Skeletal muscle satellite cell (primary cell): ENCODE data around the gene CBLIF. TPM values are rescaled to one million over a fixed set of nuclear protein-coding genes. Genes with fewer than 3 reads are reported as not detected.
"Not testable (repeated sequence)": the region's sequence is repeated elsewhere in the genome, so short reads cannot be mapped to it uniquely, and the experiment has no call there.

ENCODE experiments used
- H3K27me3 ChIP-seq: 2 replicates; pipeline ENCODE4 v1.7.0; 2013; ENCODE audit warnings: low read length; ENCODE audit not compliant: control insufficient read depth, insufficient read depth
- H3K36me3 ChIP-seq: 2 replicates; pipeline ENCODE4 v1.7.0; 2013; ENCODE audit warnings: mild to moderate bottlenecking, control low read depth, low read length; ENCODE audit not compliant: insufficient read depth
- H3K4me1 ChIP-seq: 2 replicates; pipeline ENCODE4 v1.7.0; 2013; ENCODE audit warnings: low read length; ENCODE audit not compliant: control insufficient read depth, insufficient read depth
- H3K4me2 ChIP-seq: 2 replicates; pipeline ENCODE4 v1.7.0; 2013; ENCODE audit warnings: mild to moderate bottlenecking, low read length
- H3K4me3 ChIP-seq: 2 replicates; pipeline ENCODE4 v1.7.0; 2013; ENCODE audit warnings: low read length
- H3K9ac ChIP-seq: 2 replicates; pipeline ENCODE4 v1.7.0; 2013; ENCODE audit warnings: mild to moderate bottlenecking, low read depth, low read length, moderate library complexity
- H3K9me3 ChIP-seq: replicated peaks from 2 replicates; pipeline ENCODE4 v1.7.0; 2013; ENCODE audit warnings: mild to moderate bottlenecking, control low read depth, low read length
- total RNA-seq: library from RNA; depleted of rRNA; stranded (reverse); fragments of >200 nt; gene quantifications from 2 replicates; pipeline ENCODE4 v1.2.3, GENCODE V29; 2012; rRNA removed

CBLIF gene
- total RNA-seq = not detected in 2 replicates

- H3K36me3 ChIP-seq = no peaks in the 10 kb centered on the region
- no peaks in the 10 kb centered on the region for H3K4me1 ChIP-seq
- H3K9me3 ChIP-seq = no peaks in the 10 kb centered on the region
- H3K4me3 ChIP-seq = no peak within 1 kb of the TSS
- H3K9ac ChIP-seq = no peak within 1 kb of the TSS
- H3K27me3 ChIP-seq = no peaks in the 10 kb centered on the region
- no peak within 1 kb of the TSS for H3K4me2 ChIP-seq
These were observed at the start of gene CBLIF for GRCh38 chr11:59845399-59845798. TSS of gene CBLIF (minus strand) at chr11:59845499. CDS start at chr11:59845453, 46 bp downstream.

- no peaks in the 10 kb centered on the region for H3K27me3 ChIP-seq
- H3K4me3 ChIP-seq = no peak overlapping the region
- no peaks in the 10 kb centered on the region for H3K36me3 ChIP-seq
- H3K4me1 ChIP-seq = no peaks in the 10 kb centered on the region
- no peaks in the 10 kb centered on the region for H3K9me3 ChIP-seq
- H3K9ac ChIP-seq = no peak overlapping the region
- no peak overlapping the region for H3K4me2 ChIP-seq
These were observed 49.3 kb upstream of the CBLIF start for GRCh38 chr11:59894616-59895015.

- Histone ChIP-seq H3K9ac (no peak overlapping the region), H3K4me3 (no peak overlapping the region), H3K27me3 (no peaks in the 10 kb centered on the region), H3K4me2 (no peak overlapping the region), H3K9me3 (no peaks in the 10 kb centered on the region), H3K36me3 (no peaks in the 10 kb centered on the region), H3K4me1 (no peaks in the 10 kb centered on the region)
These were observed 46.5 kb upstream of the CBLIF start for GRCh38 chr11:59891781-59892181.

DNA sequence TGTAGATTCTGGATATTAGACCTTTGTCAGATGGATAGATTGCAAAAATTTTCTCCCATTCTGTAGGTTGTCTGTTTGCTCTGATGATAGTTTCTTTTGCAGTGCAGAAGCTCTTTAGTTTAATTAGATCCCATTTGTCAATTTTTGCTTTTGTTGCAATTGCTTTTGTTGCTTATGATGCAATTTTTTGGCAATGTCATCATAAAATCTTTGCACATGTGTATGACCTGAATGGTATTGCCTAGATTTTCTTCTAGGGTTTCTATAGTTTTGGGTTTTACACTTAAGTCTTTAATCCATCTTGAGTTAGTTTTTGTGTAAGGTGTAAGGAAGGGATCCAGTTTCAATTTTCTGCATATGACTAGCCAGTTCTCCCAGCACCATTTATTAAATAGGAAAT, 41.9 kb upstream of the CBLIF start:
- not testable (repeated sequence) for H3K4me3 ChIP-seq, H3K27me3 ChIP-seq, H3K9ac ChIP-seq, H3K4me1 ChIP-seq, H3K36me3 ChIP-seq, H3K9me3 ChIP-seq, H3K4me2 ChIP-seq

GRCh38 chr11:59883597-59883996, 38.3 kb upstream of the CBLIF start:
- H3K9me3 ChIP-seq = no peaks in the 10 kb centered on the region

GRCh38 chr11:59879567-59879966, 34.3 kb upstream of the CBLIF start:
- H3K27me3 ChIP-seq = no peaks in the 10 kb centered on the region
- H3K9ac ChIP-seq = no peak overlapping the region
- no peak overlapping the region for H3K4me3 ChIP-seq
- H3K4me2 ChIP-seq = no peak overlapping the region
- no peaks in the 10 kb centered on the region for H3K9me3 ChIP-seq
- no peaks in the 10 kb centered on the region for H3K4me1 ChIP-seq
- H3K36me3 ChIP-seq = no peaks in the 10 kb centered on the region

More at GRCh38 chr11:59883597-59883996, 38.3 kb upstream of the CBLIF start:
- Histone ChIP-seq H3K36me3 (no peaks in the 10 kb centered on the region), H3K4me2 (no peak overlapping the region), H3K4me1 (no peaks in the 10 kb centered on the region), H3K4me3 (no peak overlapping the region), H3K27me3 (no peaks in the 10 kb centered on the region), H3K9ac (no peak overlapping the region)

- Histone ChIP-seq H3K9me3 (no peaks in the 10 kb centered on the region), H3K27me3 (no peaks in the 10 kb centered on the region), H3K4me1 (no peaks in the 10 kb centered on the region), H3K4me3 (no peak within 1 kb of the TSS), H3K9ac (no peak within 1 kb of the TSS), H3K4me2 (no peak within 1 kb of the TSS), H3K36me3 (no peaks in the 10 kb centered on the region)
These were observed 33.3 kb upstream of the CBLIF start, which contains the start of gene OOSP3 for GRCh38 chr11:59878575-59878974. TSS of gene OOSP3 (plus strand) at chr11:59878782. CDS start at chr11:59878809, 27 bp downstream.

- no peaks in the 10 kb centered on the region for H3K27me3 ChIP-seq
- H3K4me3 ChIP-seq = no peak overlapping the region
- H3K4me2 ChIP-seq = no peak overlapping the region
- H3K9ac ChIP-seq = no peak overlapping the region
- no peaks in the 10 kb centered on the region for H3K4me1 ChIP-seq
- H3K9me3 ChIP-seq = no peaks in the 10 kb centered on the region
- no peaks in the 10 kb centered on the region for H3K36me3 ChIP-seq
These were observed 32.5 kb upstream of the CBLIF start for GRCh38 chr11:59877784-59878183.

DNA sequence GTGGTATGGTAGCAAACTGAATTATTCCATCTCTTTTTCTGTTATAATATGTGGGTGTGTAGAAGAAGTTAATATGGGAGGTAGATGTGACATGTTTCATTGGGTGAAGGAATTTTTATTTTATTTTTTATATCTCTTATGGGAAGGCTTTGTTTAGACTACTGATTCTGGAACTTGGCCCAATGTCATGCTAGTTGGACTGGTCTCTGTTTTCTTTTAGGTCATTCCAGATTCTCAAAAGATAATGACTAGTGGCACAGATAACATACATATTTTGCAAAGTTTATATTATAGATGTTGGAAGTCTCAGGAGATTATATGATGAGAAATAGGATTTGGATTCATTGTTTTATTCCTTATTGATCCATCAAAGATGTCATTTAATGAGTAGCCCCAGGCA, 32.0 kb upstream of the CBLIF start:
- Histone ChIP-seq H3K27me3 (no peaks in the 10 kb centered on the region), H3K9ac (no peak overlapping the region), H3K4me1 (no peaks in the 10 kb centered on the region), H3K9me3 (no peaks in the 10 kb centered on the region), H3K4me2 (no peak overlapping the region), H3K36me3 (no peaks in the 10 kb centered on the region), H3K4me3 (no peak overlapping the region)

- H3K36me3 ChIP-seq = no peaks in the 10 kb centered on the region
- no peak overlapping the region for H3K9ac ChIP-seq
- H3K4me2 ChIP-seq = no peak overlapping the region
- H3K4me1 ChIP-seq = no peaks in the 10 kb centered on the region
- H3K4me3 ChIP-seq = no peak overlapping the region
- H3K27me3 ChIP-seq = no peaks in the 10 kb centered on the region
- no peaks in the 10 kb centered on the region for H3K9me3 ChIP-seq
These were observed 30.7 kb upstream of the CBLIF start for GRCh38 chr11:59875856-59876519.

- no peaks in the 10 kb centered on the region for H3K27me3 ChIP-seq
- no peak overlapping the region for H3K4me2 ChIP-seq
- H3K36me3 ChIP-seq = no peaks in the 10 kb centered on the region
- H3K4me3 ChIP-seq = no peak overlapping the region
- no peaks in the 10 kb centered on the region for H3K9me3 ChIP-seq
- H3K4me1 ChIP-seq = no peaks in the 10 kb centered on the region
- H3K9ac ChIP-seq = no peak overlapping the region
These were observed 26.8 kb upstream of the CBLIF start for GRCh38 chr11:59872076-59872475.

DNA sequence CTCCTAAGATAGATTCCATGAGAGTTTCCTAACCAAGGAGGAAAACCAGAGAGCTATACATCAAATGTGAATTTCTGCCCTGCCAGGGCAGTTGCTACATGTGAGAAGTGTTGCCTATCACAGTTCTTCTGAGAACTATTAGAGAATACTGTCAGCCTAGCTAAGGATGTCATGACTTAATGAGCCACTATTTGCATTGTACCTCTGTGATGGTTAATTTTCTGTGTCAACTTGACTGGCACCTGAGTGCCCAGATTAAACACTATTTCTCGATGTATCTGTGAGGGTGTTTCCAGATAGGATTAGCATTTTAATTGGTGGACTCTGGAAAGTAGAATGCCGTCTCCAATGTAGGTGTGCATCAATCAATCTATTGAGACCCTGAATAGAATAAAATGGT, 22.6 kb upstream of the CBLIF start:
- Histone ChIP-seq H3K9me3 (no peaks in the 10 kb centered on the region), H3K9ac (no peak overlapping the region), H3K27me3 (no peaks in the 10 kb centered on the region), H3K4me3 (no peak overlapping the region), H3K36me3 (no peaks in the 10 kb centered on the region), H3K4me2 (no peak overlapping the region), H3K4me1 (no peaks in the 10 kb centered on the region)
